GM12875 (cell line): ENCODE data around the gene C1QTNF3.
"Not testable (repeated sequence)": the region's sequence is repeated elsewhere in the genome, so short reads cannot be mapped to it uniquely, and the experiment has no call there.

ENCODE experiments used
- H3K4me3 ChIP-seq: one replicate; pipeline ENCODE4 v1.5.1; 2011; ENCODE audit warnings: low read depth, low read length, control low read depth
- CTCF ChIP-seq: IDR thresholded peaks from 2 replicates; pipeline ENCODE4 v1.5.1; 2011; ENCODE audit warnings: low read depth, mild to moderate bottlenecking, control low read depth, inconsistent platforms, low read length, moderate library complexity, borderline replicate concordance; ENCODE audit not compliant: insufficient read depth

The C1QTNF3 gene

GRCh38 chr5:34043099-34043876 is at the start of gene C1QTNF3:
C1QTNF3 (minus strand) TSS chr5:34043213; CDS start chr5:34043125, 88 bp downstream.
- TF ChIP-seq CTCF, result no peak
- no peak within 1 kb of the TSS for H3K4me3 ChIP-seq

- H3K4me3 ChIP-seq, result not testable (repeated sequence)
Observed at GRCh38 chr5:34091039-34091438, 48.0 kb upstream of the C1QTNF3 start.

- not testable (repeated sequence) for H3K4me3 ChIP-seq
Observed at GRCh38 chr5:34089802-34090201, 46.8 kb upstream of the C1QTNF3 start.

- not testable (repeated sequence) for H3K4me3 ChIP-seq
Observed at GRCh38 chr5:34087728-34088127, 44.7 kb upstream of the C1QTNF3 start.

- not testable (repeated sequence) for H3K4me3 ChIP-seq
Observed at GRCh38 chr5:34083898-34084297, 40.9 kb upstream of the C1QTNF3 start.

- H3K4me3 ChIP-seq, result not testable (repeated sequence)
Observed at GRCh38 chr5:34079505-34079904, 36.5 kb upstream of the C1QTNF3 start.

GRCh38 chr5:34077636-34078035 is 34.6 kb upstream of the C1QTNF3 start:
- H3K4me3 ChIP-seq, result not testable (repeated sequence)

GRCh38 chr5:34076719-34077364 is 33.8 kb upstream of the C1QTNF3 start:
- not testable (repeated sequence) for H3K4me3 ChIP-seq

- not testable (repeated sequence) for H3K4me3 ChIP-seq
Observed at GRCh38 chr5:34074472-34074871, 31.5 kb upstream of the C1QTNF3 start.

GRCh38 chr5:34074071-34074470 is 31.1 kb upstream of the C1QTNF3 start:
- not testable (repeated sequence) for H3K4me3 ChIP-seq

GRCh38 chr5:34070626-34071025 is 27.6 kb upstream of the C1QTNF3 start:
- not testable (repeated sequence) for H3K4me3 ChIP-seq

GRCh38 chr5:34064656-34065055 is 21.6 kb upstream of the C1QTNF3 start:
- no peak overlapping the region for H3K4me3 ChIP-seq
- no peak for TF ChIP-seq CTCF

- TF ChIP-seq CTCF, result no peak
- H3K4me3 ChIP-seq, result no peak overlapping the region
Observed at GRCh38 chr5:34062419-34062818, 19.4 kb upstream of the C1QTNF3 start.
